Femur (tissue), 1 donor: ENCODE results near the gene MTUS2.
A peak's percentile ranks its signal among the peaks of the same experiment; 100 is the strongest.

Source experiments
- DNase-seq: peaks from one replicate; pipeline ENCODE4 v3.0.0-alpha.2; 2017

The MTUS2 gene

GRCh38 chr13:29115842-29116241, 295.7 kb downstream of the MTUS2 start:
- DNase-seq, result no peak

GRCh38 chr13:29117663-29118062, 297.5 kb downstream of the MTUS2 start:
- no peak for DNase-seq

- DNase-seq, result no peak
Measured at GRCh38 chr13:29118471-29118870, 298.3 kb downstream of the MTUS2 start.

GRCh38 chr13:29125191-29125933, 305.2 kb downstream of the MTUS2 start:
- DNase-seq, result no peak

GRCh38 chr13:29125934-29126424, 305.8 kb downstream of the MTUS2 start:
- DNase-seq, result no peak

- no peak for DNase-seq
Measured at GRCh38 chr13:29129616-29130015, 309.5 kb downstream of the MTUS2 start.

- DNase-seq, result no peak
Measured at GRCh38 chr13:29131159-29131558, 311.0 kb downstream of the MTUS2 start.

- DNase-seq, result no peak
Measured at GRCh38 chr13:29131881-29132668, 311.9 kb downstream of the MTUS2 start.

- DNase-seq, result no peak
Measured at GRCh38 chr13:29136341-29136740, 316.2 kb downstream of the MTUS2 start.

- no peak for DNase-seq
Measured at GRCh38 chr13:29137016-29137415, 316.9 kb downstream of the MTUS2 start.

- DNase-seq, result no peak
Measured at GRCh38 chr13:29137995-29138394, 317.9 kb downstream of the MTUS2 start.

GRCh38 chr13:29140277-29140676, 320.1 kb downstream of the MTUS2 start:
- DNase-seq, result no peak

- DNase-seq, result no peak
Measured at GRCh38 chr13:29143847-29144246, 323.7 kb downstream of the MTUS2 start.

GRCh38 chr13:29154390-29154789, 334.3 kb downstream of the MTUS2 start:
- DNase-seq, result no peak

GRCh38 chr13:29156136-29156535, 336.0 kb downstream of the MTUS2 start:
- DNase-seq, result no peak

- no peak for DNase-seq
Measured at GRCh38 chr13:29159871-29160270, 339.7 kb downstream of the MTUS2 start.

GRCh38 chr13:29160862-29161261, 340.7 kb downstream of the MTUS2 start:
- DNase-seq, result no peak

GRCh38 chr13:29161676-29162075, 341.5 kb downstream of the MTUS2 start:
- no peak for DNase-seq

- DNase-seq, result no peak
Measured at GRCh38 chr13:29162638-29163235, 342.6 kb downstream of the MTUS2 start.

GRCh38 chr13:29164116-29164515, 344.0 kb downstream of the MTUS2 start:
- DNase-seq, result no peak

- DNase-seq, result no peak
Measured at GRCh38 chr13:29165216-29165615, 345.1 kb downstream of the MTUS2 start.

- no peak for DNase-seq
Measured at GRCh38 chr13:29165840-29166239, 345.7 kb downstream of the MTUS2 start.

GRCh38 chr13:29170436-29171082, 350.4 kb downstream of the MTUS2 start:
- peak; percentile 38 for DNase-seq
